ENCODE data around the gene EXT2.

The EXT2 gene

GRCh38 chr11:44221992-44222391 is 126.5 kb downstream of the EXT2 start:
- Histone ChIP-seq H3K9ac (ENCODE audit: low read length in 2 of 2) (no peak overlapping the region), H3K36me3 (ENCODE audit: control insufficient read depth in 2 of 2, insufficient read depth in 2 of 2, low read length in 2 of 2) (peaks cover 0 to 2% of the 10 kb centered on the region in 2 donors), H3K4me1 (ENCODE audit: control insufficient read depth, insufficient read depth, low read length) (no peaks in the 10 kb centered on the region), H3K4me3 (ENCODE audit: low read length in 2 of 2) (no peak overlapping the region), H3K27me3 (ENCODE audit: control insufficient read depth in 1 of 2, insufficient read depth in 2 of 2, low read length in 2 of 2) (no peaks in the 10 kb centered on the region), H3K27ac (ENCODE audit: low read length) (no peak overlapping the region), H3K9me3 (ENCODE audit: control insufficient read depth in 2 of 2, low read length in 2 of 2) (no peaks in the 10 kb centered on the region)

GRCh38 chr11:44223238-44223637 is 127.8 kb downstream of the EXT2 start:
- H3K9me3 ChIP-seq (ENCODE audit: control insufficient read depth in 2 of 2, low read length in 2 of 2): no peaks in the 10 kb centered on the region
- peaks cover 0 to 2% of the 10 kb centered on the region in 2 donors for H3K36me3 ChIP-seq (ENCODE audit: control insufficient read depth in 2 of 2, insufficient read depth in 2 of 2, low read length in 2 of 2)
- H3K4me1 ChIP-seq (ENCODE audit: control insufficient read depth, insufficient read depth, low read length): no peaks in the 10 kb centered on the region
- H3K4me3 ChIP-seq (ENCODE audit: low read length in 2 of 2): no peak overlapping the region
- H3K9ac ChIP-seq (ENCODE audit: low read length in 2 of 2): no peak overlapping the region
- no peak overlapping the region for H3K27ac ChIP-seq (ENCODE audit: low read length)
- H3K27me3 ChIP-seq (ENCODE audit: control insufficient read depth in 1 of 2, insufficient read depth in 2 of 2, low read length in 2 of 2): no peaks in the 10 kb centered on the region

DNA sequence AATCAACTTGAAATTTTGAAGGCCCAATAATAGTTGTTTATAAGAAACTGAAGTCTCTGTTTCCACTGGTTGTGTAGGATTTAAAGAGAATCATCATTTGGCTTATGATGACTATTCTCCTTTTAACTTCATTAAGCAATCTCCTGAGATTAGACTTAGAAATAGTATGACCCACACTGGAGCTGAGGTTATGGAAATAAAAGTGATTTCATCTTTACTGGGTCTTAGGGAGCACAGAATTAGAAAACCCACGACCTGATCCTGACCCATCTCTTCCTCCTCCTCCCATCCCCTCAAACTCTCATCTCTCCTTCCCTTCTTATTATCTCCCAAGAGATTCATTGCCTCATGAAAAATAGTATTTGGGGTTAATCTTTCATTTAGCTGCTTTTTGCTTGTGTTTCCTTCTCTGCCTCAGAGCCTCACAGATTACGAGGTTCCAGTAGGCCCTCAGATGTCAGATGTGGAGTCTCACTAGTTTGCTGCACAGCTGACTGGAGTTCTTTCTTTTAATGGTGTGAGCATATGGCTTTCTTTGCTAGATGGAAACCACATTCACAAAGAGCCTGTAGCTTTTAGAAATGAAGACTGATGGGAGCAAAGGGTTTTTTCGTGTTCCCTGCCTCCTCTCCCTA is 129.5 kb downstream of the EXT2 start:
- H3K27ac ChIP-seq (ENCODE audit: low read length): no peak overlapping the region
- no peak overlapping the region for H3K9ac ChIP-seq (ENCODE audit: low read length in 2 of 2)
- peaks cover 0 to 3% of the 10 kb centered on the region in 2 donors for H3K36me3 ChIP-seq (ENCODE audit: control insufficient read depth in 2 of 2, insufficient read depth in 2 of 2, low read length in 2 of 2)
- H3K27me3 ChIP-seq (ENCODE audit: control insufficient read depth in 1 of 2, insufficient read depth in 2 of 2, low read length in 2 of 2): no peaks in the 10 kb centered on the region
- no peaks in the 10 kb centered on the region for H3K4me1 ChIP-seq (ENCODE audit: control insufficient read depth, insufficient read depth, low read length)
- H3K4me3 ChIP-seq (ENCODE audit: low read length in 2 of 2): no peak overlapping the region
- no peaks in the 10 kb centered on the region for H3K9me3 ChIP-seq (ENCODE audit: control insufficient read depth in 2 of 2, low read length in 2 of 2)

DNA sequence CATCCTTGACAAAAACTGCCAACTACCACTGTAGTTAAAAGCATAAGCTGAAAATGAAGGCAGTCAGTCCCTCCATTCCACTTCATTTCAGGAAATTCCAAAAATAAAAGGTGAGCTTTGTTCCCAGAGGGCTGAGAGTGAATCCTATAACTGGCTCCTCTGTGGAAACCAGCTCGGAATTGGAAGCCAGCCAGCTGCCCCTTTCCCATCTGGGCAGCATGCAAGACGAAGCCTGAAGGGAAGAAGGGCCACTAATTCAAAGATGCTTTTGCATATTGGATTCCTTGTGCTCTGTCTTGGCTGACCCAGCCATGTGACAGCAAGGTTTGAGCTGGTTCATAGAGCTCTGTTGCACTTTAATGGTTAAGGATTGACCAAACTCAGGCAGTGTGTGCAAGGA is 131.0 kb downstream of the EXT2 start:
- Histone ChIP-seq H3K9ac (ENCODE audit: low read length in 2 of 2) (no peak overlapping the region), H3K4me1 (ENCODE audit: control insufficient read depth, insufficient read depth, low read length) (no peaks in the 10 kb centered on the region), H3K36me3 (ENCODE audit: control insufficient read depth in 2 of 2, insufficient read depth in 2 of 2, low read length in 2 of 2) (peaks cover 0 to 2% of the 10 kb centered on the region in 2 donors), H3K27ac (ENCODE audit: low read length) (no peak overlapping the region), H3K9me3 (ENCODE audit: control insufficient read depth in 2 of 2, low read length in 2 of 2) (no peaks in the 10 kb centered on the region), H3K4me3 (ENCODE audit: low read length in 2 of 2) (no peak overlapping the region), H3K27me3 (ENCODE audit: control insufficient read depth in 1 of 2, insufficient read depth in 2 of 2, low read length in 2 of 2) (no peaks in the 10 kb centered on the region)

- Histone ChIP-seq H3K4me1 (ENCODE audit: control insufficient read depth, insufficient read depth, low read length) (no peaks in the 10 kb centered on the region), H3K27me3 (ENCODE audit: control insufficient read depth in 1 of 2, insufficient read depth in 2 of 2, low read length in 2 of 2) (no peaks in the 10 kb centered on the region), H3K9ac (ENCODE audit: low read length in 2 of 2) (no peak overlapping the region), H3K9me3 (ENCODE audit: control insufficient read depth in 2 of 2, low read length in 2 of 2) (no peaks in the 10 kb centered on the region), H3K27ac (ENCODE audit: low read length) (no peak overlapping the region), H3K4me3 (ENCODE audit: low read length in 2 of 2) (no peak overlapping the region), H3K36me3 (ENCODE audit: control insufficient read depth in 2 of 2, insufficient read depth in 2 of 2, low read length in 2 of 2) (peaks cover 0 to 2% of the 10 kb centered on the region in 2 donors)
These were observed 131.5 kb downstream of the EXT2 start for GRCh38 chr11:44226945-44227344.

- Histone ChIP-seq H3K27me3 (ENCODE audit: control insufficient read depth in 1 of 2, insufficient read depth in 2 of 2, low read length in 2 of 2) (no peaks in the 10 kb centered on the region), H3K4me1 (ENCODE audit: control insufficient read depth, insufficient read depth, low read length) (no peaks in the 10 kb centered on the region)
These were observed 132.9 kb downstream of the EXT2 start for GRCh38 chr11:44228379-44228778.

DNA sequence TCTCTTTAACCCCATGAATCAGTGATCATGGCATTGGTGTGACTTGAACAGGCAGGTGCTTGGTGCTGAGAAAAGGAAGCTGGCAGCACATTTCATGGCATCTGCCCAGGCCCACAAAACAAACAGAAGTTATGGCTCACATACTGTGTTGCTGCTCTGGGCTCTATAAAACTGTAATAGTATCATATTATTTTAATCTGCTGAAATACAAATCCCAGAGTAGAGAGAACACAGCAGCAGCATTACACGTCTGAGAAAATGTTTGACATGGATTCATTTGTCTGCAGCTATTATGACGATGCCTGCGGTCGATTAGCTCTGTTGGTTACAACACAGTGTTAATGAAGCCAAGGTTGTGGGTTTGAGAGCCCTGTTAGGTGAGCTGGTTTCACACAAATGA is 133.6 kb downstream of the EXT2 start:
- no peaks in the 10 kb centered on the region for H3K4me1 ChIP-seq (ENCODE audit: control insufficient read depth, insufficient read depth, low read length)
- H3K27me3 ChIP-seq (ENCODE audit: control insufficient read depth in 1 of 2, insufficient read depth in 2 of 2, low read length in 2 of 2): no peaks in the 10 kb centered on the region
- no peak overlapping the region for H3K4me3 ChIP-seq (ENCODE audit: low read length in 2 of 2)
- no peak overlapping the region for H3K27ac ChIP-seq (ENCODE audit: low read length)
- H3K36me3 ChIP-seq (ENCODE audit: control insufficient read depth in 2 of 2, insufficient read depth in 2 of 2, low read length in 2 of 2): peaks cover 0 to 2% of the 10 kb centered on the region in 2 donors
- H3K9me3 ChIP-seq (ENCODE audit: control insufficient read depth in 2 of 2, low read length in 2 of 2): no peaks in the 10 kb centered on the region
- H3K9ac ChIP-seq (ENCODE audit: low read length in 2 of 2): no peak overlapping the region

More at GRCh38 chr11:44228379-44228778, 132.9 kb downstream of the EXT2 start:
- no peak overlapping the region for H3K9ac ChIP-seq (ENCODE audit: low read length in 2 of 2)
- no peak overlapping the region for H3K4me3 ChIP-seq (ENCODE audit: low read length in 2 of 2)
- no peaks in the 10 kb centered on the region for H3K9me3 ChIP-seq (ENCODE audit: control insufficient read depth in 2 of 2, low read length in 2 of 2)
- no peak overlapping the region for H3K27ac ChIP-seq (ENCODE audit: low read length)
- peaks cover 0 to 2% of the 10 kb centered on the region in 2 donors for H3K36me3 ChIP-seq (ENCODE audit: control insufficient read depth in 2 of 2, insufficient read depth in 2 of 2, low read length in 2 of 2)

- H3K9me3 ChIP-seq (ENCODE audit: control insufficient read depth in 2 of 2, low read length in 2 of 2): no peaks in the 10 kb centered on the region
- no peaks in the 10 kb centered on the region for H3K4me1 ChIP-seq (ENCODE audit: control insufficient read depth, insufficient read depth, low read length)
- H3K36me3 ChIP-seq (ENCODE audit: control insufficient read depth in 2 of 2, insufficient read depth in 2 of 2, low read length in 2 of 2): peaks cover 2% of the 10 kb centered on the region in 2 donors
- no peak overlapping the region for H3K27ac ChIP-seq (ENCODE audit: low read length)
- H3K9ac ChIP-seq (ENCODE audit: low read length in 2 of 2): no peak overlapping the region
- no peak overlapping the region for H3K4me3 ChIP-seq (ENCODE audit: low read length in 2 of 2)
- no peaks in the 10 kb centered on the region for H3K27me3 ChIP-seq (ENCODE audit: control insufficient read depth in 1 of 2, insufficient read depth in 2 of 2, low read length in 2 of 2)
These were observed 134.1 kb downstream of the EXT2 start for GRCh38 chr11:44229624-44230023.

DNA sequence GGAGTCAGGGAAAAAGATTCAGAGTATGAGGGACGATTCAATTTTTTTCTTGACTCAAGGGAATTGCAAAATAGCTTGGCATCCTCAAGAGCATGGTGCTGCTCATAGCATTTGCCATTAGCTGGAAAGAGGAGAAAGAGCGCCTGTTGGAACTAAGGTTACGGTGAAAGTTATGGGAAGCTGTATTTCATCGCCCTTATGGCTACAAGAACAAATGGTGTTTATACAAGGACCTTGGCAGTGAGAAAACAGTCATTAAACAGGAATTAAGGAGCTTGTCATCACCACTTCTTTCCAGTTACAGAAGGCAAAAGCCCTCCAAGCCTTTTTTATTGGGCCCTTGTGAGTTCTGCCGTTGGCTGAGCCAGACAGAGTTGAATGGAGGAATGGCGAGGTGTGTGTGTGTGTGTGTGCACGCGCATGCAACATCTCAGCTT is 140.3 kb downstream of the EXT2 start:
- H3K27ac ChIP-seq (ENCODE audit: low read length): no peak overlapping the region
- H3K4me3 ChIP-seq (ENCODE audit: low read length in 2 of 2): no peak overlapping the region
- H3K27me3 ChIP-seq (ENCODE audit: control insufficient read depth in 1 of 2, insufficient read depth in 2 of 2, low read length in 2 of 2): no peaks in the 10 kb centered on the region
- H3K36me3 ChIP-seq (ENCODE audit: control insufficient read depth in 2 of 2, insufficient read depth in 2 of 2, low read length in 2 of 2): peaks cover 10 to 14% of the 10 kb centered on the region in 2 donors
- no peak overlapping the region for H3K9ac ChIP-seq (ENCODE audit: low read length in 2 of 2)
- no peaks in the 10 kb centered on the region for H3K4me1 ChIP-seq (ENCODE audit: control insufficient read depth, insufficient read depth, low read length)
- H3K9me3 ChIP-seq (ENCODE audit: control insufficient read depth in 2 of 2, low read length in 2 of 2): no peaks in the 10 kb centered on the region

DNA sequence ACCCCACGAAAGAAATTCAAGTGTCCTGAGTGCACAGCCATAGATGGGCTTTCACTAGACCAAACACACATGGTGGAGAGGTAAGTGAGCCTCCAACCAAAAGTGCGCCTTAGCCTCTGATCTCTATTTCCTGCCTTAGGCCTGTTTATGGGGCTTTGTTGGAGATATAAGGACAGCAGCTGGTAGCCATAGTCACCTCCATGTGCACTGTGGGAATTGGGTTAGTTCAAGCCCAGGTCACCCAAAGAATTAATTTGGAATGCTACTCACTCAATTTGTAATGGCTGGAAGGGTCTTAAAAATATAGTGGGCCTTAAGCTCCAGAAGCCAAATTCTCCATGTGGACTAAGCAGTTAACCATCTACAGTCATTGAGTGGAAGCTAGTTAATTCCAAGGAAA is 140.8 kb downstream of the EXT2 start:
- Histone ChIP-seq H3K27ac (ENCODE audit: low read length) (no peak overlapping the region), H3K4me1 (ENCODE audit: control insufficient read depth, insufficient read depth, low read length) (no peaks in the 10 kb centered on the region), H3K4me3 (ENCODE audit: low read length in 2 of 2) (no peak overlapping the region), H3K27me3 (ENCODE audit: control insufficient read depth in 1 of 2, insufficient read depth in 2 of 2, low read length in 2 of 2) (no peaks in the 10 kb centered on the region), H3K9ac (ENCODE audit: low read length in 2 of 2) (no peak overlapping the region), H3K36me3 (ENCODE audit: control insufficient read depth in 2 of 2, insufficient read depth in 2 of 2, low read length in 2 of 2) (peaks cover 10 to 14% of the 10 kb centered on the region in 2 donors), H3K9me3 (ENCODE audit: control insufficient read depth in 2 of 2, low read length in 2 of 2) (no peaks in the 10 kb centered on the region)

- Histone ChIP-seq H3K4me1 (ENCODE audit: control insufficient read depth, insufficient read depth, low read length) (no peaks in the 10 kb centered on the region), H3K9me3 (ENCODE audit: control insufficient read depth in 2 of 2, low read length in 2 of 2) (no peaks in the 10 kb centered on the region), H3K9ac (ENCODE audit: low read length in 2 of 2) (no peak overlapping the region), H3K27me3 (ENCODE audit: control insufficient read depth in 1 of 2, insufficient read depth in 2 of 2, low read length in 2 of 2) (no peaks in the 10 kb centered on the region), H3K4me3 (ENCODE audit: low read length in 2 of 2) (no peak overlapping the region), H3K27ac (ENCODE audit: low read length) (no peak overlapping the region), H3K36me3 (ENCODE audit: control insufficient read depth in 2 of 2, insufficient read depth in 2 of 2, low read length in 2 of 2) (peaks cover 10 to 14% of the 10 kb centered on the region in 2 donors)
These were observed 141.7 kb downstream of the EXT2 start for GRCh38 chr11:44237156-44237555.

Data from stomach smooth muscle (tissue), 2 donors.